Measurements from ENCODE around the gene CHDH.

The CHDH gene, protein sequence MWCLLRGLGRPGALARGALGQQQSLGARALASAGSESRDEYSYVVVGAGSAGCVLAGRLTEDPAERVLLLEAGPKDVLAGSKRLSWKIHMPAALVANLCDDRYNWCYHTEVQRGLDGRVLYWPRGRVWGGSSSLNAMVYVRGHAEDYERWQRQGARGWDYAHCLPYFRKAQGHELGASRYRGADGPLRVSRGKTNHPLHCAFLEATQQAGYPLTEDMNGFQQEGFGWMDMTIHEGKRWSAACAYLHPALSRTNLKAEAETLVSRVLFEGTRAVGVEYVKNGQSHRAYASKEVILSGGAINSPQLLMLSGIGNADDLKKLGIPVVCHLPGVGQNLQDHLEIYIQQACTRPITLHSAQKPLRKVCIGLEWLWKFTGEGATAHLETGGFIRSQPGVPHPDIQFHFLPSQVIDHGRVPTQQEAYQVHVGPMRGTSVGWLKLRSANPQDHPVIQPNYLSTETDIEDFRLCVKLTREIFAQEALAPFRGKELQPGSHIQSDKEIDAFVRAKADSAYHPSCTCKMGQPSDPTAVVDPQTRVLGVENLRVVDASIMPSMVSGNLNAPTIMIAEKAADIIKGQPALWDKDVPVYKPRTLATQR

GRCh38 chr3:53846134-53846850, at the start of gene CHDH, which contains the start of gene IL17RB:
Gene CHDH (minus strand): TSS chr3:53846419. CDS start chr3:53824008, 22,411 bp downstream.
Gene IL17RB (plus strand): TSS chr3:53846568. CDS start chr3:53846589, 21 bp downstream.
- DNase-seq: peak; percentile 82

DNA sequence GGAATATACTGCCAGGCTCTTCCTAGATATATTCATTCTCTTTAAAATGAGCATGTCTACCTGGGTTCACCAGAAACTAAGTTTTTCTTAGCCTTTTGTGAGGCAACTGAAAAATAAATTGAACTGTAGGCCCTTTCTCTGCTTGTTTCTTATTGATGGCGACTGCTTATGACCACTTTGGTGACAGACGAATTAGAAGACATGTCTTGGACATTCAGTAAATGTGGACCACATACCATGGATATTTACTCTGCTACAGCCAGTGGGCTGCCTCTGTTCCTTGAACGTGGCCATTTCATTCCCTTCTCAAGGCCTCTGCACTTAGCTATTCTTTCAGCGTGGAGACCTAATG, 46.0 kb upstream of the CHDH start:
- no peak for DNase-seq

DNA sequence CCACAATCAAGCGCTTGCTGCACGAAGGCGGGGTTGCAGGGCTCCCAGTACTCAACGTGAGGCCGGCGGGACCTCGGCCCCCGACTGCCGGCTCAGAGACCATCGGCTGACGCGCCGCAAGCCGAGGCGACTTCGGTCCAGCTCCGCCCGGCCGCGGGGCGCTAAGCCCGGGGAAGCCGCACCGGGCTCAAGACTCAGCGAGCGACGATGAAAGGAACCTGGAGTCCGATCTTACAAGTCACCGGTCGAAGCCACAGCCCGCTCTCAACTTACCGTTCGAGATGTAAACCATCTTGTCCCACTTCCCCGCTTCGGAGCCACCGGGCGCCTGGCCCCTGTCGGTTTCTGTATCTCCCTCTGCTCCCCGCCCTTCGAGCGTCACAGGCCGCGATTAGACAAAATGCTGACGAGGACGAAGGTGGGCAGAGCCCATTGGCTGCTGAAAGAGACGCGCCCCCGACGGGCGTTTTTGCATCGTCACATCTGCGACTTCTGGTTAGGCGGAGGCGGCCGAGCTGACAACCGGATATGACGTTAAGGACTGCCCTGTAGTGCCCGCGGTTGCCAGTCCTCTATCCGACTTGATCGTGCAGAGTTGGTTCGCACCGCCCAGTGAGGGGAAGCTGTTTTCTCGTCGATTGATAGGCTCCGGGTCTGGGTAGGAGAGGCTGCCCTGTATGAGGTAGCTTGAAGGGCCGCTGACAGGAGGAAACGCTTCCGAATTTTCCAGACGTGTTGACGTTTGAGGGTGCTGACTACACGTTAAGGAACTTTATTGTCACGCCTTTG, 45.5 kb upstream of the CHDH start, which contains the start of gene SELENOK:
Gene SELENOK, minus strand, starts transcription at position 363 of the 789 bp plus-strand sequence.
- peak; percentile 40 for DNase-seq

GRCh38 chr3:53890726-53891475, 44.7 kb upstream of the CHDH start:
- DNase-seq: no peak

DNA sequence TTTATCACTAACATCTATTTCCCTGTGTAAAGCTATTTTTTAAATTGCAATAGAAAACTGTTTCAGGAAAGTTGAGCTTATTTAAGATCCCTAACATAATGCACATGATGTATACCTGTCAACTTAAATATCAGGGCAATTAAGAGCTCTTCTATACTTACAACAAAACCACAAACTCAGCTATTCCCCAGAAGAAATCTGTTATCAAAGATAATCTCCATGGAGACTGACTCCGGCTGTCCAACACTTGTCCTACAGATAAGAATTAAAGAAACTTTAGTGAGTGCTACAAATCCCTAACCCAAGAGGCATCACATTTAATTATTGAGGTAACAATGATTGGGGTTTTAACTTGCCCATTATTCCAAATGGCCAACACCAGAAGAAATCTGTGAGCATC, 42.0 kb upstream of the CHDH start:
- DNase-seq: no peak

GRCh38 chr3:53887446-53887845, 41.2 kb upstream of the CHDH start:
- no peak for DNase-seq

GRCh38 chr3:53885239-53885638, 39.0 kb upstream of the CHDH start:
- DNase-seq: no peak

DNA sequence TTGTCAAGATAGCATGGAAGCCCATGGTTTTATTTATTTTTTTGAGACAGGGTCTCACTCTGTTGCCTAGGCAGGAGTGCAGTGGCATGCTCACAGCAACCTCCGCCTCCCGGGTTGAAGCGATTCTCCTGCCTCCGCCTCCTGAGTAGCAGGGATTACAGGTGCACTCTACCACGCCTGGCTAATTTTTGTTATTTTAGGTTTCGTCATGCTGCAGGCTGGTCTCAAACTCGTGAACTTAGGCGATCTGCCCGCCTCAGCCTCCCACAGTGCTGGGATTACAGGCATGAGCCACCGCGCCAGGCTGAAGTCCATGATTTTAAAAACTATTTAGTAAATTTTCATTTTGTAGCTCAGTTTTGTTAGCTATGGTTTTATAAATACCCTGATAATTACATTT, 38.4 kb upstream of the CHDH start:
- DNase-seq: no peak

- DNase-seq: no peak
These were observed 36.8 kb upstream of the CHDH start for GRCh38 chr3:53883008-53883407.

GRCh38 chr3:53881691-53882593, 35.7 kb upstream of the CHDH start, which contains the start of gene ACTR8:
Gene ACTR8 (minus strand): TSS chr3:53882152. CDS start chr3:53882101, 51 bp downstream.
- peak; percentile 73 for DNase-seq

GRCh38 chr3:53880396-53881345, 34.5 kb upstream of the CHDH start:
- DNase-seq: no peak

DNA sequence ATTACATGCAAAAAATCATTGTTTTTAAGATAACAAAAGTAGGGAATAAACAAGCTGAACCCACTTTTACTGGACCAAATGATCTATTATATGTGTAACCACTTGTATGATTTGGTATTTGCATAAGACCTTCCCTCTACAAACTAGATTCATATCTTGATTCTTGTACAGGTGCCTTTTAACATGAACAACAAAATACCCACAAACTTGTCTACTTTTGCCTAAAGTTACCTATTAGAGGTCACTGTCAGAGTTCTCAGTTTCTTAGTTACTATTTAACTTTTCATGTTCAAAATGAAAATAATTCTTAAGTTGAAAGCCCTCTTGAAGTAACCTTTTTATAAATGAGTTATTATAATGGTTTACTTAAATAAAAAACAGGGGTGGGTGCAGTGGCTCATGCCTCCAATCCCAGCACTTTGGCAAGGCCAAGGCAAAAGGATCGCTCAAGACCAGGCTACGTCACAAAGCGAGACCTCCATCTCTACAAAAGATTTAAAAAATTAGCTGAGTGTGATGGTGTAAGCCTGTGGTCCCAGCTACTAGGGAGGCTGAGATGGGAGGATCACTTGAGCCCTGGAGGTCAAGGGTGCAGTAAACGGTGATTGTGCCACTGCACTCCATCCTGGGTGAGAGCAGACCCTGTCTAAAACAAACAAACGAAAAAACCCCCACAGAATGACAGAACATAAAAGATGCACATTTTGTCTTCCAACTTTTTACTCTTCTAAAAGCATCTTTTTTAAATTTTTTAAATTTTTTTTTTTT, 19.7 kb upstream of the CHDH start:
- DNase-seq: no peak

GRCh38 chr3:53863145-53863544, 16.9 kb upstream of the CHDH start:
- no peak for DNase-seq

GRCh38 chr3:53862241-53862640, 16.0 kb upstream of the CHDH start:
- no peak for DNase-seq

- DNase-seq: no peak
These were observed 14.0 kb upstream of the CHDH start for GRCh38 chr3:53860196-53860595.

- DNase-seq: no peak
These were observed 13.0 kb upstream of the CHDH start for GRCh38 chr3:53859178-53859577.

- no peak for DNase-seq
These were observed 12.0 kb upstream of the CHDH start for GRCh38 chr3:53858096-53858741.

GRCh38 chr3:53856964-53857363, 10.7 kb upstream of the CHDH start:
- DNase-seq: no peak
